H1 (cell line): ENCODE data around the gene GLIPR1. TPM values are rescaled to one million over a fixed set of nuclear protein-coding genes. Genes with fewer than 3 reads are reported as not detected.

Experiments used
- CTCF ChIA-PET: fragments of 300-600 bp; sonication (Branson Sonifier 250); formaldehyde crosslinking; loops from one replicate; lab custom pipeline; 2021; ENCODE audit not compliant: partially characterized antibody; lab: Charles Lee
- POLR2A ChIA-PET: fragments of 300-600 bp; sonication (Branson Sonifier 250); formaldehyde crosslinking; loops from one replicate; lab custom pipeline; 2021; ENCODE audit warnings: inconsistent platforms; ENCODE audit not compliant: partially characterized antibody; lab: Charles Lee
- DNase-seq, 2 experiments: peaks; one replicate each; pipeline versions ENCODE4 v3.0.0 to v3.0.0-alpha.2; 2010 to 2022; ENCODE audit warnings: low spot score in 2 of 2, low read depth in 1 of 2, mixed read lengths in 1 of 2
- FAIRE-seq: peaks from 2 replicates; lab custom pipeline; 2011; peaks lifted over from hg19 to GRCh38; lab: Jason Lieb, UNC
- H2AFZ ChIP-seq: 2 replicates; pipeline ENCODE4 v1.8.1; 2012; ENCODE audit warnings: low read length, inconsistent platforms
- H2AK5ac ChIP-seq: 2 replicates; pipeline ENCODE4 v1.6.1; 2013; ENCODE audit warnings: low read depth, low read length
- H2BK120ac ChIP-seq: replicated peaks from 2 replicates; pipeline ENCODE3; 2013; ENCODE audit warnings: low read depth, low read length, inconsistent platforms
- H2BK12ac ChIP-seq: 2 replicates; pipeline ENCODE4 v1.6.1; 2013; ENCODE audit warnings: low read depth, low read length
- H2BK15ac ChIP-seq: 2 replicates; pipeline ENCODE4 v1.6.1; 2013; ENCODE audit warnings: low read length
- H2BK20ac ChIP-seq: 2 replicates; pipeline ENCODE4 v1.6.1; 2013; ENCODE audit warnings: low read length
- H2BK5ac ChIP-seq: 2 replicates; pipeline ENCODE4 v1.6.1; 2013; ENCODE audit warnings: low read depth, low read length
- H3K14ac ChIP-seq: 2 replicates; pipeline ENCODE4 v1.6.1; 2013; ENCODE audit warnings: inconsistent platforms; ENCODE audit not compliant: insufficient read length
- H3K18ac ChIP-seq: 2 replicates; pipeline ENCODE4 v1.6.1; 2013; ENCODE audit warnings: low read length; ENCODE audit errors: extremely low read depth
- H3K23ac ChIP-seq: 2 replicates; pipeline ENCODE4 v1.6.1; 2013; ENCODE audit warnings: inconsistent platforms; ENCODE audit not compliant: insufficient read length
- H3K23me2 ChIP-seq: 2 replicates; pipeline ENCODE4 v1.6.1; 2013; ENCODE audit warnings: low read depth, low read length
- H3K27ac ChIP-seq: 2 replicates; pipeline ENCODE4 v1.6.1; 2011; ENCODE audit warnings: low read depth, low read length, inconsistent platforms
- H3K27me3 ChIP-seq, 4 experiments: replicated peaks in 1 of 4; 1 replicate in 1 of 4; 2 replicates in 3 of 4; pipeline versions ENCODE4 v1.6.1 to v1.8.1; 2011 to 2013; ENCODE audit warnings: low read length in 3 of 4, mild to moderate bottlenecking in 3 of 4, inconsistent platforms in 2 of 4, mixed read lengths in 2 of 4, moderate library complexity in 1 of 4; ENCODE audit not compliant: control insufficient read depth in 3 of 4, insufficient read depth in 3 of 4; ENCODE audit errors: extremely low read depth in 1 of 4
- H3K36me3 ChIP-seq, 4 experiments: 2 replicates each; pipeline versions ENCODE4 v1.6.1 to v1.8.1; 2011 to 2013; ENCODE audit warnings: mild to moderate bottlenecking in 4 of 4, low read length in 3 of 4, moderate library complexity in 2 of 4, control low read depth in 1 of 4, inconsistent platforms in 1 of 4; ENCODE audit not compliant: insufficient read depth in 4 of 4, control insufficient read depth in 2 of 4
- H3K4ac ChIP-seq: replicated peaks from 2 replicates; pipeline ENCODE3; 2013; ENCODE audit warnings: low read length, low read depth, mixed read lengths, inconsistent platforms; ENCODE audit not compliant: insufficient read length
- H3K4me1 ChIP-seq, 4 experiments: replicated peaks in 1 of 4; 1 replicate in 1 of 4; 2 replicates in 3 of 4; pipeline versions ENCODE4 v1.6.1 to v1.8.1; 2011 to 2013; ENCODE audit warnings: low read length in 3 of 4, inconsistent platforms in 2 of 4, mixed read lengths in 1 of 4; ENCODE audit not compliant: insufficient read depth in 4 of 4, control insufficient read depth in 3 of 4
- H3K4me2 ChIP-seq, 2 experiments: 2 replicates each; pipeline versions ENCODE4 v1.6.1 to v1.8.1; 2011 to 2013; ENCODE audit warnings: low read depth in 2 of 2, low read length in 2 of 2, control low read depth in 1 of 2, inconsistent platforms in 1 of 2, mild to moderate bottlenecking in 1 of 2; ENCODE audit not compliant: insufficient read depth in 1 of 2
- H3K4me3 ChIP-seq, 4 experiments: fragments of 200-600, 300-600 bp in 1 of 4; sonication (generic), shearing (Covaris generic), sonication (Bioruptor Twin) in 1 of 4; 2 replicates each; pipeline versions ENCODE4 v1.5.1 to v1.8.1; 2011 to 2016; ENCODE audit warnings: low read length in 4 of 4, low read depth in 3 of 4, control low read depth in 2 of 4, inconsistent platforms in 2 of 4, mild to moderate bottlenecking in 2 of 4, mixed read lengths in 1 of 4, moderate library complexity in 1 of 4; ENCODE audit not compliant: insufficient read depth in 2 of 4; ENCODE audit errors: extremely low read depth in 1 of 4
- H3K56ac ChIP-seq: replicated peaks from 2 replicates; pipeline ENCODE3; 2013; ENCODE audit warnings: low read depth, mild to moderate bottlenecking, mixed read lengths, low read length, inconsistent platforms; ENCODE audit not compliant: insufficient read length
- H3K79me1 ChIP-seq: 2 replicates; pipeline ENCODE4 v1.6.1; 2013; ENCODE audit warnings: low read depth, low read length, control low read depth
- H3K79me2 ChIP-seq, 2 experiments: 2 replicates each; pipeline versions ENCODE4 v1.6.1 to v1.8.1; 2012 to 2013; ENCODE audit warnings: low read length in 2 of 2, mild to moderate bottlenecking in 2 of 2, inconsistent platforms in 1 of 2; ENCODE audit not compliant: insufficient read depth in 2 of 2, control insufficient read depth in 1 of 2
- H3K9ac ChIP-seq, 4 experiments: replicated peaks in 1 of 4; 1 replicate in 1 of 4; 2 replicates in 3 of 4; pipeline versions ENCODE4 v1.6.1 to v1.8.1; 2011 to 2013; ENCODE audit warnings: low read depth in 3 of 4, low read length in 3 of 4, control low read depth in 2 of 4, mild to moderate bottlenecking in 2 of 4, moderate library complexity in 2 of 4, inconsistent platforms in 1 of 4; ENCODE audit errors: extremely low read depth in 1 of 4
- H3K9me3 ChIP-seq, 2 experiments: 2 replicates each; pipeline versions ENCODE4 v1.6.1 to v1.8.1; 2012 to 2013; ENCODE audit warnings: mild to moderate bottlenecking in 2 of 2, moderate library complexity in 2 of 2, control low read depth in 1 of 2, inconsistent platforms in 1 of 2, low read depth in 1 of 2, low read length in 1 of 2, mixed read lengths in 1 of 2; ENCODE audit not compliant: insufficient read depth in 2 of 2
- H4K20me1 ChIP-seq, 2 experiments: replicated peaks in 1 of 2; 2 replicates each; pipeline versions ENCODE3 to v1.8.1; 2011 to 2013; ENCODE audit warnings: inconsistent platforms in 2 of 2, low read length in 2 of 2, mild to moderate bottlenecking in 1 of 2; ENCODE audit not compliant: insufficient read depth in 2 of 2, control insufficient read depth in 1 of 2
- H4K5ac ChIP-seq: 2 replicates; pipeline ENCODE4 v1.6.1; 2013; ENCODE audit warnings: low read length, low read depth, mixed read lengths, inconsistent platforms; ENCODE audit not compliant: insufficient read length
- H4K8ac ChIP-seq: 2 replicates; pipeline ENCODE4 v1.8.0; 2013; ENCODE audit warnings: mild to moderate bottlenecking, moderate library complexity, low read length, inconsistent platforms; ENCODE audit not compliant: insufficient read depth; ENCODE audit errors: extremely low read depth
- H4K91ac ChIP-seq: replicated peaks from 2 replicates; pipeline ENCODE3; 2013; ENCODE audit warnings: low read length, mixed read lengths, inconsistent platforms; ENCODE audit not compliant: insufficient read length
- ATF3 ChIP-seq: IDR thresholded peaks from 2 replicates; pipeline ENCODE4 v1.6.1; 2011; ENCODE audit warnings: low read depth, mild to moderate bottlenecking, low read length; ENCODE audit not compliant: insufficient read depth
- BACH1 ChIP-seq: IDR thresholded peaks from 2 replicates; pipeline ENCODE4 v1.6.1; 2012; ENCODE audit warnings: low read length, improper control_type of control experiment
- CHD1 ChIP-seq: IDR thresholded peaks from 2 replicates; pipeline ENCODE4 v1.6.1; 2012; ENCODE audit warnings: low read depth, low read length, improper control_type of control experiment
- EP300 ChIP-seq, 2 experiments: IDR thresholded peaks; 1 replicate in 1 of 2; 2 replicates in 1 of 2; pipeline ENCODE4 v1.6.1; 2011 to 2012; ENCODE audit warnings: low read depth in 2 of 2, low read length in 2 of 2, mild to moderate bottlenecking in 2 of 2, borderline replicate concordance in 1 of 2, inconsistent platforms in 1 of 2, moderate library complexity in 1 of 2
- GTF2F1 ChIP-seq: IDR thresholded peaks from 2 replicates; pipeline ENCODE4 v1.6.1; 2012; ENCODE audit warnings: low read depth, low read length, improper control_type of control experiment, borderline replicate concordance
- NRF1 ChIP-seq: IDR thresholded peaks from 2 replicates; pipeline ENCODE4 v1.6.1; 2011; ENCODE audit warnings: mild to moderate bottlenecking, low read depth, low read length, improper control_type of control experiment
- PHF8 ChIP-seq: fragments of 200-600 bp; sonication (generic); conservative IDR thresholded peaks from 2 replicates; pipeline ENCODE4 v1.7.1; 2012; ENCODE audit warnings: low read depth, mild to moderate bottlenecking, inconsistent platforms, low read length, moderate library complexity
- POU5F1 ChIP-seq: IDR thresholded peaks from 2 replicates; pipeline ENCODE4 v1.6.1; 2011; ENCODE audit warnings: low read depth, mild to moderate bottlenecking, low read length, moderate library complexity
- SIN3A ChIP-seq, 2 experiments: IDR thresholded peaks in 1 of 2; conservative IDR thresholded peaks in 1 of 2; 2 replicates each; pipeline ENCODE4 v1.6.1; 2011 to 2012; ENCODE audit warnings: low read length in 2 of 2, improper control_type of control experiment in 1 of 2, low read depth in 1 of 2, mild to moderate bottlenecking in 1 of 2
- SIRT6 ChIP-seq: IDR thresholded peaks from one replicate; pipeline ENCODE4 v1.7.1; 2012; ENCODE audit warnings: low read length, inconsistent platforms
- SP1 ChIP-seq: IDR thresholded peaks from 2 replicates; pipeline ENCODE4 v1.6.1; 2011; ENCODE audit warnings: low read depth, low read length
- SP2 ChIP-seq: IDR thresholded peaks from 2 replicates; pipeline ENCODE4 v1.6.1; 2012; ENCODE audit warnings: mild to moderate bottlenecking, low read length, inconsistent platforms
- SP4 ChIP-seq: IDR thresholded peaks from 2 replicates; pipeline ENCODE4 v1.6.1; 2012; ENCODE audit warnings: low read length, inconsistent platforms
- TAF1 ChIP-seq: IDR thresholded peaks from 2 replicates; pipeline ENCODE4 v1.6.1; 2011; ENCODE audit warnings: mild to moderate bottlenecking, low read depth, low read length
- TBP ChIP-seq: IDR thresholded peaks from 2 replicates; pipeline ENCODE4 v1.6.1; 2011; ENCODE audit warnings: low read depth, low read length, improper control_type of control experiment
- TEAD4 ChIP-seq: IDR thresholded peaks from 2 replicates; pipeline ENCODE4 v1.6.1; 2012; ENCODE audit warnings: low read depth, low read length, inconsistent platforms, mixed read lengths
- WGBS, 2 experiments: shearing (Covaris generic) in 1 of 2; methylation state at CpG; one replicate each; pipeline versions ENCODE4 v1.1.6 to v1.1.7; 2013 to 2015; ENCODE audit warnings: low lambda C conversion rate in 2 of 2, mixed read lengths in 2 of 2, inconsistent platforms in 1 of 2, low coverage in 1 of 2, missing lambda C conversion rate in 1 of 2; ENCODE audit not compliant: insufficient replicate concordance in 2 of 2, insufficient coverage in 1 of 2, insufficient read length in 1 of 2; ENCODE audit errors: extremely low coverage in 1 of 2, missing lambda C conversion rate in 1 of 2; 5-methylcytosine and 5-hydroxymethylcytosine counted together
- polyA plus RNA-seq, 7 experiments: library from polyadenylated mRNA; depleted of rRNA in 3 of 7; stranded (reverse) in 5 of 7; unstranded in 2 of 7; fragments of >200 nt in 5 of 7; fragments of 200-250 nt in 2 of 7; gene quantifications; 1 replicate in 5 of 7; 2 replicates in 1 of 7; 4 replicates in 1 of 7; pipeline versions ENCODE4 v1.2.1 to v1.2.3, GENCODE V29; 2011 to 2013; ENCODE audit warnings: missing spikeins in 2 of 7, mixed read lengths in 2 of 7
- total RNA-seq: library from RNA; stranded (reverse); fragmentation: NEBNext Ultra II Directional; extraction: Animal tissue kit (Norgen Biotek cat#: 25700); gene quantifications from 2 replicates; pipeline ENCODE4 v1.2.1, GENCODE V29; 2021

GLIPR1 gene
- total and polyA plus RNA-seq, 2 of the 8 experiments (the other 6 are each of a cell fraction or from before 2014, with no cell fraction given) = 0.23 to 1.5 TPM

- no peak for FAIRE-seq
- Histone ChIP-seq H4K5ac (no peak overlapping the region), H2BK120ac (no peak overlapping the region), H4K8ac (no peak overlapping the region), H2BK15ac (no peak overlapping the region), H3K79me1 (no peaks in the 10 kb centered on the region), H4K20me1 (no peaks in the 10 kb centered on the region), H4K91ac (no peak overlapping the region), H3K9me3 (no peaks in the 10 kb centered on the region), H2BK20ac (no peak overlapping the region), H3K79me2 (no peaks in the 10 kb centered on the region), H3K14ac (no peak overlapping the region), H3K27me3 (no peaks in the 10 kb centered on the region), H2BK12ac (no peak overlapping the region), H3K23me2 (no peaks in the 10 kb centered on the region), H3K9ac (no peak overlapping the region), H3K4me2 (no peak overlapping the region), H2BK5ac (no peak overlapping the region), H2AFZ (no peak overlapping the region), H3K27ac (no peak overlapping the region), H3K18ac (no peak overlapping the region), H3K56ac (no peak overlapping the region), H3K23ac (no peak overlapping the region), H3K4me1 (no peaks in the 10 kb centered on the region), H3K36me3 (no peaks in the 10 kb centered on the region), H2AK5ac (no peak overlapping the region), H3K4ac (no peak overlapping the region), H3K4me3 (no peak overlapping the region)
- no peak for DNase-seq
- 91% methylated on average over 2 of the region's 2 CpGs; no CpG with 5 or more reads in 1 of the 2 experiments for WGBS, 2 experiments
- ChIA-PET CTCF (no interaction called here), POLR2A (interaction anchor here (0.8 kb wide), 1 partner anchor 498 kb away, joined by 3 read pairs; no protein-coding TSS in a partner anchor)
- TF ChIP-seq NRF1 (no peak), SIRT6 (no peak), PHF8 (no peak), TBP (no peak), POU5F1 (no peak), EP300 (IDR thresholded peaks at IDR 0.05; ENCODE audit: borderline replicate concordance in 1 of 2, low read depth in 2 of 2, low read length in 2 of 2) (no peak), TEAD4 (no peak), TAF1 (no peak), CHD1 (no peak), GTF2F1 (no peak), SP2 (no peak), ATF3 (no peak), BACH1 (no peak), SP4 (no peak), SIN3A (conservative IDR thresholded peaks at IDR 0.05 in 1 of 2, IDR thresholded peaks at IDR 0.05 in 1 of 2; ENCODE audit: low read depth in 1 of 2, low read length in 2 of 2) (no peak), SP1 (no peak)
These were observed 52.7 kb downstream of the GLIPR1 start for GRCh38 chr12:75533239-75533638.
